ENCODE data around the gene MTFMT.

The MTFMT gene

GRCh38 chr15:65058394-65059368 is 29.2 kb upstream of the MTFMT start:
- TF ChIP-seq TAF1 (IDR thresholded peaks at IDR 0.05; ENCODE audit: low read depth), result no peak
- no peak for TF ChIP-seq TEAD4 (IDR thresholded peaks at IDR 0.05)
- no peak for TF ChIP-seq FOXM1 (IDR thresholded peaks at IDR 0.05; ENCODE audit: borderline replicate concordance, low read depth)
- no peak for TF ChIP-seq EP300 (IDR thresholded peaks at IDR 0.05; ENCODE audit: borderline replicate concordance)
- TF ChIP-seq MAX (IDR thresholded peaks at IDR 0.05), result no peak
- TF ChIP-seq YY1 (IDR thresholded peaks at IDR 0.05; ENCODE audit: low read depth), result no peak
- no peak for TF ChIP-seq CEBPB (IDR thresholded peaks at IDR 0.05)
- no peak for TF ChIP-seq CREB1 (IDR thresholded peaks at IDR 0.05; ENCODE audit: low read depth)
- no peak for TF ChIP-seq NFIC (IDR thresholded peaks at IDR 0.05)

- TF ChIP-seq REST (IDR thresholded peaks at IDR 0.05; ENCODE audit: low read depth) (no peak), USF1 (IDR thresholded peaks at IDR 0.05) (peak; percentile 66), ZBTB7A (IDR thresholded peaks at IDR 0.05; ENCODE audit: low read depth) (0 out of 2 replicates have a peak, but pooled peaks have one; percentile 2)
Measured at GRCh38 chr15:65057549-65057940, 28.1 kb upstream of the MTFMT start.

GRCh38 chr15:65056868-65057548 is 27.6 kb upstream of the MTFMT start:
- no peak for TF ChIP-seq REST (IDR thresholded peaks at IDR 0.05; ENCODE audit: low read depth)
- TF ChIP-seq USF1 (IDR thresholded peaks at IDR 0.05), result peak; percentile 37; the same call in 1 of the 2 replicates
- peak; percentile 35; the same call in 1 of the 2 replicates for TF ChIP-seq MAX (IDR thresholded peaks at IDR 0.05)
- no peak for TF ChIP-seq EP300 (IDR thresholded peaks at IDR 0.05; ENCODE audit: borderline replicate concordance)
- no peak for TF ChIP-seq TEAD4 (IDR thresholded peaks at IDR 0.05)
- no peak for TF ChIP-seq CREB1 (IDR thresholded peaks at IDR 0.05; ENCODE audit: low read depth)
- peak; percentile 36; the same call in 1 of the 2 replicates for TF ChIP-seq ZBTB7A (IDR thresholded peaks at IDR 0.05; ENCODE audit: low read depth)
- TF ChIP-seq EGR1 (IDR thresholded peaks at IDR 0.05), result no peak
- TF ChIP-seq RAD21 (IDR thresholded peaks at IDR 0.05; ENCODE audit: low read depth), result no peak
- no peak for TF ChIP-seq FOXM1 (IDR thresholded peaks at IDR 0.05; ENCODE audit: borderline replicate concordance, low read depth)
- TF ChIP-seq TCF12 (IDR thresholded peaks at IDR 0.05; ENCODE audit: low read depth), result no peak

GRCh38 chr15:65056106-65056505 is 26.7 kb upstream of the MTFMT start:
- TF ChIP-seq TAF1 (IDR thresholded peaks at IDR 0.05; ENCODE audit: low read depth) (no peak), REST (IDR thresholded peaks at IDR 0.05; ENCODE audit: low read depth) (no peak), CEBPB (IDR thresholded peaks at IDR 0.05) (no peak)

All from Ishikawa (cell line).